Naive B cell (primary cell): ENCODE measurements around the gene ARID3C. TPM values are rescaled to one million over a fixed set of nuclear protein-coding genes. Genes with fewer than 3 reads are reported as not detected.
A peak's percentile ranks its signal among the peaks of the same experiment; 100 is the strongest.

Experiments used
- ATAC-seq, 2 donors: fragments of 150-1000 bp; cut with Tn5 transposase; 2 replicates each; pipeline ENCODE4 v1.10.0; 2021; ENCODE audit warnings: low read depth in 2 of 2, mild to moderate bottlenecking in 2 of 2, moderate library complexity in 2 of 2
- DNase-seq: peaks from one replicate; pipeline ENCODE4 v3.0.0; 2022
- H3K27ac Mint-ChIP-seq, 6 donors: one replicate each; pipeline ENCODE4 v1.8.0; 2020 to 2022; ENCODE audit warnings: mild to moderate bottlenecking in 6 of 6, mixed read lengths in 6 of 6, moderate library complexity in 5 of 6, inconsistent platforms in 2 of 6
- H3K27me3 Mint-ChIP-seq, 3 donors: one replicate each; pipeline ENCODE4 v1.8.0; 2021 to 2022; ENCODE audit warnings: mixed read lengths in 3 of 3, mild to moderate bottlenecking in 1 of 3
- H3K36me3 Mint-ChIP-seq, 2 donors: one replicate each; pipeline ENCODE4 v1.8.0; 2020 to 2022; ENCODE audit warnings: mixed read lengths in 2 of 2, inconsistent platforms in 1 of 2, mild to moderate bottlenecking in 1 of 2
- H3K4me1 Mint-ChIP-seq, 3 donors: one replicate each; pipeline ENCODE4 v1.8.0; 2020 to 2022; ENCODE audit warnings: mixed read lengths in 3 of 3, inconsistent platforms in 1 of 3, mild to moderate bottlenecking in 1 of 3, moderate library complexity in 1 of 3
- H3K4me3 Mint-ChIP-seq, 8 donors: one replicate each; pipeline ENCODE4 v1.8.0; 2020 to 2022; ENCODE audit warnings: mild to moderate bottlenecking in 8 of 8, mixed read lengths in 8 of 8, moderate library complexity in 8 of 8, inconsistent platforms in 2 of 8
- H3K9me3 Mint-ChIP-seq, 7 donors: one replicate each; pipeline ENCODE4 v1.8.0; 2020 to 2022; ENCODE audit warnings: mixed read lengths in 7 of 7, mild to moderate bottlenecking in 5 of 7, inconsistent platforms in 2 of 7, moderate library complexity in 1 of 7
- polyA plus RNA-seq, 6 donors: library from polyadenylated mRNA; unstranded; fragments of 300-500 nt; fragmentation: Illumina TruSeq; gene quantifications; one replicate each; pipeline ENCODE4 v1.2.3, GENCODE V29; 2021; ENCODE audit warnings: low read depth in 6 of 6

ARID3C gene
- polyA plus RNA-seq, 6 donors from 2014 or later, result not detected

- ATAC-seq, result peak; percentile 88 to 89
- H3K36me3 Mint-ChIP-seq, result peaks cover 12 to 18% of the 10 kb centered on the region in 2 donors
- peaks cover 16 to 26% (median 22%) of the 10 kb centered on the region in 3 donors for H3K4me1 Mint-ChIP-seq
- no peaks in the 10 kb centered on the region for H3K27me3 Mint-ChIP-seq
- peak within 1 kb of the TSS; percentile 78 to 94 (median 92) for H3K27ac Mint-ChIP-seq
- peak; percentile 84 for DNase-seq
- peak within 1 kb of the TSS; percentile 86 to 96 (median 93) for H3K4me3 Mint-ChIP-seq
- H3K9me3 Mint-ChIP-seq, result peaks cover 0 to 2% (median 0%) of the 10 kb centered on the region in 7 donors
These were observed 16.8 kb downstream of the ARID3C start, which contains the start of gene RPP25L for GRCh38 chr9:34611811-34612787. Gene RPP25L (minus strand): TSS chr9:34612097. CDS start chr9:34611296, 801 bp downstream.

GRCh38 chr9:34611251-34611810 is 17.5 kb downstream of the ARID3C start:
- ATAC-seq (peak in 1 of 2 donors; percentile 1), DNase-seq (no peak)
- Mint-ChIP-seq H3K36me3 (peaks cover 5 to 10% of the 10 kb centered on the region in 2 donors), H3K4me3 (peak overlapping the region; percentile 86 to 96 (median 93)), H3K27ac (peak overlapping the region; percentile 72 to 94 (median 92)), H3K4me1 (peaks cover 16 to 26% (median 22%) of the 10 kb centered on the region in 3 donors), H3K27me3 (no peaks in the 10 kb centered on the region), H3K9me3 (peaks cover 0 to 2% (median 0%) of the 10 kb centered on the region in 7 donors)

- Mint-ChIP-seq H3K4me3 (peak overlapping the region in 7 of 8 donors; percentile 37 to 96 (median 93)), H3K27ac (no peak overlapping the region), H3K27me3 (no peaks in the 10 kb centered on the region), H3K36me3 (peaks cover 0 to 6% of the 10 kb centered on the region in 2 donors), H3K9me3 (peaks cover 0 to 2% (median 0%) of the 10 kb centered on the region in 7 donors), H3K4me1 (peaks cover 13 to 26% (median 22%) of the 10 kb centered on the region in 3 donors)
- no peak for DNase-seq
- no peak for ATAC-seq
These were observed 18.2 kb downstream of the ARID3C start for GRCh38 chr9:34610434-34611206.

GRCh38 chr9:34607331-34607730 is 21.5 kb downstream of the ARID3C start:
- Mint-ChIP-seq H3K27ac (no peak overlapping the region), H3K9me3 (peaks cover 0 to 2% (median 0%) of the 10 kb centered on the region in 7 donors), H3K4me1 (peaks cover 8 to 16% (median 12%) of the 10 kb centered on the region in 3 donors), H3K36me3 (no peaks in the 10 kb centered on the region), H3K4me3 (no peak overlapping the region), H3K27me3 (peaks cover 0 to 15% (median 5%) of the 10 kb centered on the region in 3 donors)
- no peak for ATAC-seq
- no peak for DNase-seq

GRCh38 chr9:34606905-34607304 is 22.0 kb downstream of the ARID3C start:
- Mint-ChIP-seq H3K27ac (no peak overlapping the region), H3K4me1 (peaks cover 8 to 14% (median 9%) of the 10 kb centered on the region in 3 donors), H3K36me3 (no peaks in the 10 kb centered on the region), H3K27me3 (peaks cover 0 to 15% (median 5%) of the 10 kb centered on the region in 3 donors), H3K4me3 (no peak overlapping the region), H3K9me3 (peaks cover 0 to 2% (median 0%) of the 10 kb centered on the region in 7 donors)
- DNase-seq, result no peak
- ATAC-seq, result no peak

- no peak overlapping the region for H3K27ac Mint-ChIP-seq
- no peak for ATAC-seq
- no peak for DNase-seq
- H3K27me3 Mint-ChIP-seq, result peaks cover 0 to 15% (median 10%) of the 10 kb centered on the region in 3 donors
- H3K36me3 Mint-ChIP-seq, result no peaks in the 10 kb centered on the region
- H3K4me1 Mint-ChIP-seq, result peaks cover under 1 to 10% (median 2%) of the 10 kb centered on the region in 3 donors
- H3K9me3 Mint-ChIP-seq, result peaks cover 0 to 2% (median 0%) of the 10 kb centered on the region in 7 donors
- no peak overlapping the region for H3K4me3 Mint-ChIP-seq
These were observed 22.7 kb downstream of the ARID3C start for GRCh38 chr9:34606190-34606589.

- Mint-ChIP-seq H3K4me3 (peak overlapping the region in 1 of 8 donors; percentile 5), H3K27ac (no peak overlapping the region), H3K36me3 (no peaks in the 10 kb centered on the region), H3K9me3 (no peaks in the 10 kb centered on the region), H3K4me1 (no peaks in the 10 kb centered on the region), H3K27me3 (peaks cover 14 to 34% (median 20%) of the 10 kb centered on the region in 3 donors)
- DNase-seq, result peak; percentile 72
- ATAC-seq, result peak; percentile 92 to 96
These were observed 25.1 kb downstream of the ARID3C start for GRCh38 chr9:34603610-34604231.

GRCh38 chr9:34601937-34602573 is 26.8 kb downstream of the ARID3C start:
- Mint-ChIP-seq H3K9me3 (no peaks in the 10 kb centered on the region), H3K4me3 (no peak overlapping the region), H3K36me3 (no peaks in the 10 kb centered on the region), H3K4me1 (no peaks in the 10 kb centered on the region), H3K27ac (peak overlapping the region in 1 of 6 donors; percentile 30), H3K27me3 (peaks cover 24 to 44% (median 27%) of the 10 kb centered on the region in 3 donors)
- no peak for DNase-seq
- no peak for ATAC-seq

GRCh38 chr9:34600908-34601307 is 28.0 kb downstream of the ARID3C start:
- Mint-ChIP-seq H3K27ac (no peak overlapping the region), H3K9me3 (no peaks in the 10 kb centered on the region)
- no peak for ATAC-seq

GRCh38 chr9:34599546-34599945 is 29.3 kb downstream of the ARID3C start:
- Mint-ChIP-seq H3K9me3 (no peaks in the 10 kb centered on the region), H3K36me3 (no peaks in the 10 kb centered on the region), H3K27me3 (peaks cover 42 to 54% (median 46%) of the 10 kb centered on the region in 3 donors), H3K4me1 (no peaks in the 10 kb centered on the region), H3K4me3 (no peak overlapping the region), H3K27ac (no peak overlapping the region)
- ATAC-seq (no peak), DNase-seq (no peak)

More at GRCh38 chr9:34600908-34601307, 28.0 kb downstream of the ARID3C start:
- H3K27me3 Mint-ChIP-seq, result peaks cover 33 to 55% (median 36%) of the 10 kb centered on the region in 3 donors
- no peaks in the 10 kb centered on the region for H3K36me3 Mint-ChIP-seq
- DNase-seq, result no peak
- H3K4me3 Mint-ChIP-seq, result no peak overlapping the region
- H3K4me1 Mint-ChIP-seq, result no peaks in the 10 kb centered on the region

- H3K4me1 Mint-ChIP-seq, result peaks cover 25 to 34% (median 29%) of the 10 kb centered on the region in 3 donors
- H3K27ac Mint-ChIP-seq, result no peak overlapping the region
- no peaks in the 10 kb centered on the region for H3K36me3 Mint-ChIP-seq
- peak overlapping the region in 1 of 8 donors; percentile 33 for H3K4me3 Mint-ChIP-seq
- peaks cover 45 to 79% (median 72%) of the 10 kb centered on the region in 3 donors for H3K27me3 Mint-ChIP-seq
- no peaks in the 10 kb centered on the region for H3K9me3 Mint-ChIP-seq
- ATAC-seq (no peak), DNase-seq (no peak)
These were observed 34.7 kb downstream of the ARID3C start for GRCh38 chr9:34594177-34594576.
